Loucy (cell line): ENCODE data around the gene IRX5.
A peak's percentile ranks its signal among the peaks of the same experiment; 100 is the strongest.

Source experiments
- EZH2phosphoT487 ChIP-seq: fragments of 200-600 bp; IDR thresholded peaks from 2 replicates; pipeline ENCODE4 v1.6.1; 2018; ENCODE audit warnings: antibody characterized with exemption, mild to moderate bottlenecking, moderate library complexity, borderline replicate concordance
- TF ChIP-seq, protein P1 (sequence below): fragments of 200-600 bp; sonication (generic); conservative IDR thresholded peaks from 2 replicates; pipeline ENCODE4 v1.5.1; 2014; ENCODE audit warnings: mild to moderate bottlenecking, antibody characterized with exemption, low read length

DNA sequence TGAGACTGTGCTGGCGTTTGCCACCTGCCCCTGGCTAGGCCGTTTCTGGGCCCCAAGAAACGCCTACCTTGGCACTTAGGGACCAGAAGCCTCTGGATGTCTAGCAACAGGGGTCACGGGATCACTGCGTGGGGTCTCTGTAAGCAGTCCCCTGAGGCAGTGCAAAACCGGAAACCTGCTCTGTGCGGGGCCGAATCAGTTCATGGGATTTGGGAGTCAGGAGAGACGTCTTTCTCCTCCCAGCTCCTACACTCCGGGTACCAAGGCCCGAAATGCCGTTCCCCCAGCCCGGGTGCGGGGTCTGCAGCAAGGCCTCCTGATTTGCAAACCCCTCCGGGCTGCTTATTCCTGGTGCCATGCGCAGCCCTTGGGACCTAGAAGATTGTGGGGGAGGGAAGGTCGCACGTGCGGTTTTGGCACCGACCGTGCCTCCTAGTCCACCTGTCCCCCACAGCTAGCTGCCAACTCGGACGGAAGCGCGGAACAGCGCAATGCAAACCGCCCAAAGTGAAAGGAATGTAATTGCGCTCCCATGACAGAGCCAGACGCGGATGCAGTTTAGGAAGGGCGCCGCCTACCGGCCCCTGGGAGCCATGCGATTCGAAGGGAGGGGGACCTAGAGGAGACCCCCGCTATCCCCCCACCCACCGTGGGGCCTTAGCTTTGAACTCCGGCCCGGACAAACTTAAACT, 6.5 kb downstream of the IRX5 start:
- TF ChIP-seq, protein P1, sequence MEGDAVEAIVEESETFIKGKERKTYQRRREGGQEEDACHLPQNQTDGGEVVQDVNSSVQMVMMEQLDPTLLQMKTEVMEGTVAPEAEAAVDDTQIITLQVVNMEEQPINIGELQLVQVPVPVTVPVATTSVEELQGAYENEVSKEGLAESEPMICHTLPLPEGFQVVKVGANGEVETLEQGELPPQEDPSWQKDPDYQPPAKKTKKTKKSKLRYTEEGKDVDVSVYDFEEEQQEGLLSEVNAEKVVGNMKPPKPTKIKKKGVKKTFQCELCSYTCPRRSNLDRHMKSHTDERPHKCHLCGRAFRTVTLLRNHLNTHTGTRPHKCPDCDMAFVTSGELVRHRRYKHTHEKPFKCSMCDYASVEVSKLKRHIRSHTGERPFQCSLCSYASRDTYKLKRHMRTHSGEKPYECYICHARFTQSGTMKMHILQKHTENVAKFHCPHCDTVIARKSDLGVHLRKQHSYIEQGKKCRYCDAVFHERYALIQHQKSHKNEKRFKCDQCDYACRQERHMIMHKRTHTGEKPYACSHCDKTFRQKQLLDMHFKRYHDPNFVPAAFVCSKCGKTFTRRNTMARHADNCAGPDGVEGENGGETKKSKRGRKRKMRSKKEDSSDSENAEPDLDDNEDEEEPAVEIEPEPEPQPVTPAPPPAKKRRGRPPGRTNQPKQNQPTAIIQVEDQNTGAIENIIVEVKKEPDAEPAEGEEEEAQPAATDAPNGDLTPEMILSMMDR: peak; percentile 86
- TF ChIP-seq EZH2phosphoT487: no peak
